GM18505 (cell line): Measurements from ENCODE around the gene FRMD1.

Experiments used
- ATAC-seq: cut with Tn5 transposase; IDR thresholded peaks from one replicate; pipeline ENCODE4 v1.9.1; 2021; ENCODE audit not compliant: unreplicated experiment
- POLR2A ChIP-seq: IDR thresholded peaks from 4 replicates; pipeline ENCODE4 v1.6.1; 2011; ENCODE audit warnings: borderline replicate concordance; ENCODE audit not compliant: insufficient read depth, insufficient read length; ENCODE audit errors: extremely low read depth

Gene FRMD1

GRCh38 chr6:168072261-168072660 is 6.8 kb downstream of the FRMD1 start:
- no peak for ATAC-seq
- no peak for TF ChIP-seq POLR2A

GRCh38 chr6:168071620-168072019 is 7.4 kb downstream of the FRMD1 start:
- no peak for ATAC-seq
- TF ChIP-seq POLR2A: no peak

- ATAC-seq: no peak
- TF ChIP-seq POLR2A: no peak
Measured at GRCh38 chr6:168070804-168071203, 8.2 kb downstream of the FRMD1 start.

- TF ChIP-seq POLR2A: no peak
- no peak for ATAC-seq
Measured at GRCh38 chr6:168067081-168067759, 11.8 kb downstream of the FRMD1 start.

- no peak for ATAC-seq
- no peak for TF ChIP-seq POLR2A
Measured at GRCh38 chr6:168064226-168064807, 14.7 kb downstream of the FRMD1 start.

GRCh38 chr6:168063431-168063830 is 15.6 kb downstream of the FRMD1 start:
- no peak for TF ChIP-seq POLR2A
- no peak for ATAC-seq

- no peak for TF ChIP-seq POLR2A
- ATAC-seq: no peak
Measured at GRCh38 chr6:168062346-168063289, 16.4 kb downstream of the FRMD1 start.

GRCh38 chr6:168061269-168062210 is 17.5 kb downstream of the FRMD1 start:
- no peak for TF ChIP-seq POLR2A
- no peak for ATAC-seq

GRCh38 chr6:168060521-168060931 is 18.5 kb downstream of the FRMD1 start:
- no peak for TF ChIP-seq POLR2A
- ATAC-seq: no peak

- TF ChIP-seq POLR2A: no peak
- no peak for ATAC-seq
Measured at GRCh38 chr6:168058691-168059551, 20.1 kb downstream of the FRMD1 start.

- ATAC-seq: no peak
- TF ChIP-seq POLR2A: no peak
Measured at GRCh38 chr6:168057836-168058235, 21.2 kb downstream of the FRMD1 start.

GRCh38 chr6:168056892-168057527 is 22.0 kb downstream of the FRMD1 start:
- no peak for TF ChIP-seq POLR2A
- no peak for ATAC-seq
